Right atrium auricular region (tissue), 2 donors: ENCODE measurements around the gene CDCA7. TPM values are rescaled to one million over a fixed set of nuclear protein-coding genes. Genes with fewer than 3 reads are reported as not detected.
"Not testable (repeated sequence)": the region's sequence is repeated elsewhere in the genome, so short reads cannot be mapped to it uniquely, and the experiment has no call there.

Experiments
- DNase-seq: peaks from one replicate; pipeline ENCODE4 v3.0.0-alpha.2; 2019; ENCODE audit warnings: low spot score
- H3K27ac ChIP-seq, 2 donors: fragments of 200-600 bp; sonication (generic); 1 replicate in 1 of 2; 2 replicates in 1 of 2; pipeline ENCODE4 v1.5.1; 2016 to 2019
- H3K27me3 ChIP-seq, 2 donors: fragments of 200-600 bp; sonication (generic); one replicate each; pipeline versions ENCODE4 v1.5.1 to v1.6.0; 2017 to 2019
- H3K36me3 ChIP-seq: fragments of 200-600 bp; sonication (generic); one replicate; pipeline ENCODE4 v1.5.1; 2016
- H3K4me1 ChIP-seq, 2 donors: fragments of 200-600 bp; sonication (generic); one replicate each; pipeline versions ENCODE4 v1.5.1 to v1.6.0; 2017 to 2019
- H3K4me3 ChIP-seq, 2 donors: fragments of 200-600 bp; sonication (generic); 1 replicate in 1 of 2; 2 replicates in 1 of 2; pipeline ENCODE4 v1.5.1; 2017 to 2019; ENCODE audit warnings: mild to moderate bottlenecking in 1 of 2, moderate library complexity in 1 of 2
- H3K9me3 ChIP-seq, 2 donors: fragments of 200-600 bp; sonication (generic); one replicate each; pipeline ENCODE4 v1.5.1; 2019
- CTCF ChIP-seq, 2 donors: fragments of 200-600 bp; sonication (generic); IDR thresholded peaks; one replicate each; pipeline ENCODE4 v1.5.1; 2019; ENCODE audit warnings: antibody characterized with exemption in 2 of 2
- total RNA-seq, 2 donors: library from RNA; depleted of rRNA; stranded (reverse); fragments of >200 nt; gene quantifications; one replicate each; pipeline ENCODE4 v1.1.0, GENCODE V29; 2016

CDCA7 gene
- total RNA-seq, 2 donors from 2014 or later: 0.48 TPM; not detected in 1

- H3K4me3 ChIP-seq: no peak overlapping the region
- no peaks in the 10 kb centered on the region for H3K9me3 ChIP-seq
- TF ChIP-seq CTCF (IDR thresholded peaks at IDR 0.05): no peak
- no peaks in the 10 kb centered on the region for H3K36me3 ChIP-seq
- no peaks in the 10 kb centered on the region for H3K27me3 ChIP-seq
- no peak for DNase-seq
- no peak overlapping the region for H3K27ac ChIP-seq
- H3K4me1 ChIP-seq: no peaks in the 10 kb centered on the region
Observed at GRCh38 chr2:173414823-173415322, 60.2 kb downstream of the CDCA7 start.

GRCh38 chr2:173415431-173416381, 61.0 kb downstream of the CDCA7 start:
- no peak for TF ChIP-seq CTCF (IDR thresholded peaks at IDR 0.05)
- no peaks in the 10 kb centered on the region for H3K36me3 ChIP-seq
- H3K27ac ChIP-seq: no peak overlapping the region
- H3K9me3 ChIP-seq: no peaks in the 10 kb centered on the region
- DNase-seq: no peak
- no peak overlapping the region for H3K4me3 ChIP-seq
- H3K4me1 ChIP-seq: no peaks in the 10 kb centered on the region
- no peaks in the 10 kb centered on the region for H3K27me3 ChIP-seq

GRCh38 chr2:173416415-173417152, 61.9 kb downstream of the CDCA7 start:
- H3K9me3 ChIP-seq, H3K27ac ChIP-seq: not testable (repeated sequence)

GRCh38 chr2:173417341-173417740, 62.7 kb downstream of the CDCA7 start:
- Histone ChIP-seq H3K27me3 (no peaks in the 10 kb centered on the region), H3K4me3 (no peak overlapping the region), H3K27ac (no peak overlapping the region), H3K4me1 (no peaks in the 10 kb centered on the region), H3K9me3 (no peaks in the 10 kb centered on the region), H3K36me3 (no peaks in the 10 kb centered on the region)
- no peak for TF ChIP-seq CTCF (IDR thresholded peaks at IDR 0.05)
- DNase-seq: no peak

More at GRCh38 chr2:173416415-173417152, 61.9 kb downstream of the CDCA7 start:
- H3K4me1 ChIP-seq, H3K4me3 ChIP-seq, DNase-seq, H3K27me3 ChIP-seq, H3K36me3 ChIP-seq: not testable (repeated sequence)

GRCh38 chr2:173417802-173418201, 63.1 kb downstream of the CDCA7 start:
- no peak for TF ChIP-seq CTCF (IDR thresholded peaks at IDR 0.05)
- Histone ChIP-seq H3K9me3 (no peaks in the 10 kb centered on the region), H3K4me3 (no peak overlapping the region), H3K27me3 (no peaks in the 10 kb centered on the region), H3K36me3 (no peaks in the 10 kb centered on the region), H3K27ac (no peak overlapping the region), H3K4me1 (no peaks in the 10 kb centered on the region)
- DNase-seq: no peak
